ENCODE results near the gene MS4A4A. TPM values are rescaled to one million over a fixed set of nuclear protein-coding genes. Genes with fewer than 3 reads are reported as not detected.
"Not testable (repeated sequence)": the region's sequence is repeated elsewhere in the genome, so short reads cannot be mapped to it uniquely, and the experiment has no call there.

The MS4A4A gene
- total and polyA plus RNA-seq, 3 donors from 2014 or later, result 2.0 to 11.4 (median 11.0) TPM

- no peak for DNase-seq
- Histone ChIP-seq H3K36me3 (ENCODE audit: low read depth, missing control alignments) (no peaks in the 10 kb centered on the region), H3K4me3 (no peak overlapping the region), H3K9me3 (no peaks in the 10 kb centered on the region), H3K27ac (no peak overlapping the region), H3K4me1 (no peaks in the 10 kb centered on the region), H3K27me3 (no peaks in the 10 kb centered on the region)
- WGBS, 2 donors, result 93 to 97% methylated on average over 3 of the region's 3 CpGs
- intact Hi-C loops (cut with DNase I; ENCODE audit: low total_unique reads), result no loop called here
- TF ChIP-seq CTCF (IDR thresholded peaks at IDR 0.05) (no peak), POLR2A (IDR thresholded peaks at IDR 0.05) (no peak)
Measured at GRCh38 chr11:60301178-60301577, 20.7 kb downstream of the MS4A4A start.

GRCh38 chr11:60301884-60302283 is 21.4 kb downstream of the MS4A4A start:
- H3K4me1 ChIP-seq; intact Hi-C loops (cut with DNase I; ENCODE audit: low total_unique reads); H3K9me3 ChIP-seq; H3K36me3 ChIP-seq (ENCODE audit: low read depth, missing control alignments); H3K4me3 ChIP-seq; H3K27me3 ChIP-seq; DNase-seq; H3K27ac ChIP-seq: not testable (repeated sequence)
- WGBS, 2 donors, result 90 to 91% methylated on average over 6 of the region's 6 CpGs

GRCh38 chr11:60303661-60304060 is 23.2 kb downstream of the MS4A4A start:
- 88 to 89% methylated on average over 5 of the region's 5 CpGs for WGBS, 2 donors
- no peak for TF ChIP-seq POLR2A (IDR thresholded peaks at IDR 0.05)
- no peak for TF ChIP-seq CTCF (IDR thresholded peaks at IDR 0.05)
- Histone ChIP-seq H3K4me1 (no peaks in the 10 kb centered on the region), H3K4me3 (no peak overlapping the region), H3K36me3 (ENCODE audit: low read depth, missing control alignments) (no peaks in the 10 kb centered on the region), H3K9me3 (no peaks in the 10 kb centered on the region), H3K27ac (no peak overlapping the region), H3K27me3 (no peaks in the 10 kb centered on the region)
- intact Hi-C loops (cut with DNase I; ENCODE audit: low total_unique reads), result no loop called here
- DNase-seq, result no peak

GRCh38 chr11:60305906-60306619 is 25.6 kb downstream of the MS4A4A start:
- no peak for DNase-seq
- H3K4me1 ChIP-seq, result no peaks in the 10 kb centered on the region
- TF ChIP-seq POLR2A (IDR thresholded peaks at IDR 0.05) (no peak), CTCF (IDR thresholded peaks at IDR 0.05) (no peak)
- H3K4me3 ChIP-seq, result no peak overlapping the region
- intact Hi-C loops (cut with DNase I; ENCODE audit: low total_unique reads), result no loop called here
- H3K9me3 ChIP-seq, result no peaks in the 10 kb centered on the region
- no peaks in the 10 kb centered on the region for H3K36me3 ChIP-seq (ENCODE audit: low read depth, missing control alignments)
- no peaks in the 10 kb centered on the region for H3K27me3 ChIP-seq
- no peak overlapping the region for H3K27ac ChIP-seq
- 59 to 79% methylated on average over 3 of the region's 3 CpGs for WGBS, 2 donors

- DNase-seq, result no peak
- 91 to 93% methylated on average over 3 of the region's 3 CpGs for WGBS, 2 donors
- intact Hi-C loops (cut with DNase I; ENCODE audit: low total_unique reads), result no loop called here
Measured at GRCh38 chr11:60307507-60308195, 27.2 kb downstream of the MS4A4A start.

More at GRCh38 chr11:60307507-60308195, 27.2 kb downstream of the MS4A4A start:
- Histone ChIP-seq H3K27ac (no peak overlapping the region), H3K9me3 (no peaks in the 10 kb centered on the region), H3K4me3 (no peak overlapping the region), H3K4me1 (no peaks in the 10 kb centered on the region), H3K36me3 (ENCODE audit: low read depth, missing control alignments) (no peaks in the 10 kb centered on the region), H3K27me3 (no peaks in the 10 kb centered on the region)
- TF ChIP-seq CTCF (IDR thresholded peaks at IDR 0.05), result no peak
- no peak for TF ChIP-seq POLR2A (IDR thresholded peaks at IDR 0.05)

Measured in testis (tissue), 3 donors.